ENCODE results near the gene PIWIL4. TPM values are rescaled to one million over a fixed set of nuclear protein-coding genes. Genes with fewer than 3 reads are reported as not detected.
A peak's percentile ranks its signal among the peaks of the same experiment; 100 is the strongest.

PIWIL4 gene
- total and polyA plus RNA-seq, 7 experiments from 2014 or later, result 0.59 to 3.1 (median 1.2) TPM

- no peak overlapping the region for H3K27ac ChIP-seq (ENCODE audit: low read depth, low read length)
- no peak overlapping the region for H3K4me3 Mint-ChIP-seq
- H3K9me3 Mint-ChIP-seq, result no peaks in the 10 kb centered on the region
- H3K4me1 Mint-ChIP-seq, result no peaks in the 10 kb centered on the region
- ATAC-seq (no peak), DNase-seq (no peak)
- POLR2A ChIA-PET, result no interaction called here
- H3K36me3 ChIP-seq (ENCODE audit: control insufficient read depth in 2 of 3, insufficient read depth in 3 of 3, low read length in 3 of 3), result no peaks in the 10 kb centered on the region
- H3K4me1 ChIP-seq (ENCODE audit: control insufficient read depth in 2 of 2, insufficient read depth in 2 of 2, low read length in 2 of 2), result no peaks in the 10 kb centered on the region
- no peak overlapping the region for H3K27ac Mint-ChIP-seq
- peaks cover 11 to 39% (median 22%) of the 10 kb centered on the region in 5 donors for H3K27me3 Mint-ChIP-seq
- CTCF ChIA-PET, result no interaction called here
- intact Hi-C loops (cut with micrococcal nuclease), result no loop called here
- H3K27me3 ChIP-seq (ENCODE audit: control insufficient read depth in 2 of 2, insufficient read depth in 2 of 2, low read length in 2 of 2), result no peaks in the 10 kb centered on the region
- no peaks in the 10 kb centered on the region for H3K36me3 Mint-ChIP-seq
- H3K4me3 ChIP-seq (ENCODE audit: low read length), result no peak overlapping the region
- no peaks in the 10 kb centered on the region for H3K9me3 ChIP-seq (ENCODE audit: control insufficient read depth in 2 of 3, low read length in 3 of 3)
These were observed 30.1 kb upstream of the PIWIL4 start for GRCh38 chr11:94537031-94537600.

- no peak overlapping the region for H3K4me3 Mint-ChIP-seq
- Histone ChIP-seq H3K4me1 (ENCODE audit: control insufficient read depth in 2 of 2, insufficient read depth in 2 of 2, low read length in 2 of 2) (peaks cover 5 to 6% of the 10 kb centered on the region in 2 donors), H3K27me3 (ENCODE audit: control insufficient read depth in 2 of 2, insufficient read depth in 2 of 2, low read length in 2 of 2) (no peaks in the 10 kb centered on the region), H3K9me3 (ENCODE audit: control insufficient read depth in 2 of 3, low read length in 3 of 3) (no peaks in the 10 kb centered on the region), H3K27ac (ENCODE audit: low read depth, low read length) (no peak overlapping the region), H3K36me3 (ENCODE audit: control insufficient read depth in 2 of 3, insufficient read depth in 3 of 3, low read length in 3 of 3) (no peaks in the 10 kb centered on the region), H3K4me3 (ENCODE audit: low read length) (no peak overlapping the region)
- H3K27ac Mint-ChIP-seq, result no peak overlapping the region
- ChIA-PET CTCF (no interaction called here), POLR2A (no interaction called here)
- ATAC-seq, result no peak
- DNase-seq, result no peak
- intact Hi-C loops (cut with micrococcal nuclease), result no loop called here
- no peaks in the 10 kb centered on the region for H3K9me3 Mint-ChIP-seq
- peaks cover 11 to 26% (median 20%) of the 10 kb centered on the region in 5 donors for H3K27me3 Mint-ChIP-seq
- H3K36me3 Mint-ChIP-seq, result no peaks in the 10 kb centered on the region
- H3K4me1 Mint-ChIP-seq, result peaks cover 5 to 14% (median 12%) of the 10 kb centered on the region in 7 donors
These were observed 27.7 kb upstream of the PIWIL4 start for GRCh38 chr11:94539420-94539819.

DNA sequence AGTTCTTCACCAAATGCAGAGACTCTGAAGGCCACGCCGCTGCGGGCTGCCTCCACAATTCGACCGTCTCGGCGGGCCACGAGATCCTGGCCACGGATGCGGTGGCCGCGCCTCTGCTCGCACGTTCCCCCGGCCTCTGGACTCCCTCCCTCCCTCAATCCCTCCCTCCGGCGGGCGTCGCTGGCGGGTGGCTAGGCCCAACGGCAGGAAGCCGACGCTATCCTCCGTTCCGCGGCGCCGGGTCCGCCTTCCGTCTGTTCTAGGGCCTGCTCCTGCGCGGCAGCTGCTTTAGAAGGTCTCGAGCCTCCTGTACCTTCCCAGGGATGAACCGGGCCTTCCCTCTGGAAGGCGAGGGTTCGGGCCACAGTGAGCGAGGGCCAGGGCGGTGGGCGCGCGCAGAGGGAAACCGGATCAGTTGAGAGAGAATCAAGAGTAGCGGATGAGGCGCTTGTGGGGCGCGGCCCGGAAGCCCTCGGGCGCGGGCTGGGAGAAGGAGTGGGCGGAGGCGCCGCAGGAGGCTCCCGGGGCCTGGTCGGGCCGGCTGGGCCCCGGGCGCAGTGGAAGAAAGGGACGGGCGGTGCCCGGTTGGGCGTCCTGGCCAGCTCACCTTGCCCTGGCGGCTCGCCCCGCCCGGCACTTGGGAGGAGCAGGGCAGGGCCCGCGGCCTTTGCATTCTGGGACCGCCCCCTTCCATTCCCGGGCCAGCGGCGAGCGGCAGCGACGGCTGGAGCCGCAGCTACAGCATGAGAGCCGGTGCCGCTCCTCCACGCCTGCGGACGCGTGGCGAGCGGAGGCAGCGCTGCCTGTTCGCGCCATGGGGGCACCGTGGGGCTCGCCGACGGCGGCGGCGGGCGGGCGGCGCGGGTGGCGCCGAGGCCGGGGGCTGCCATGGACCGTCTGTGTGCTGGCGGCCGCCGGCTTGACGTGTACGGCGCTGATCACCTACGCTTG is 23.2 kb upstream of the PIWIL4 start, which contains the start of gene FUT4:
Gene FUT4 (plus strand): TSS at position 227 of the 951 bp plus-strand sequence. CDS start 213 bp downstream, at position 440.
- POLR2A ChIA-PET, result interaction anchor here (0.6 to 1.7 kb wide), 4 partner anchors 49 to 803 kb away, joined by 3 to 4 read pairs (median 3); partner anchors contain the start of genes C11orf54 and TAF1D
- peak; percentile 51 to 83 (median 70) for DNase-seq
- ATAC-seq, result peak; percentile 84
- H3K36me3 ChIP-seq (ENCODE audit: control insufficient read depth in 2 of 3, insufficient read depth in 3 of 3, low read length in 3 of 3), result no peaks in the 10 kb centered on the region
- H3K4me3 Mint-ChIP-seq, result peak within 1 kb of the TSS; percentile 93 to 100 (median 98)
- H3K36me3 Mint-ChIP-seq, result peaks cover 0 to 15% (median 0%) of the 10 kb centered on the region in 5 donors
- peak within 1 kb of the TSS; percentile 96 to 100 (median 99) for H3K27ac Mint-ChIP-seq
- H3K4me1 ChIP-seq (ENCODE audit: control insufficient read depth in 2 of 2, insufficient read depth in 2 of 2, low read length in 2 of 2), result peaks cover 22 to 29% of the 10 kb centered on the region in 2 donors
- peaks cover 24 to 49% (median 41%) of the 10 kb centered on the region in 7 donors for H3K4me1 Mint-ChIP-seq
- no peaks in the 10 kb centered on the region for H3K27me3 Mint-ChIP-seq
- CTCF ChIA-PET, result no interaction called here
- no peaks in the 10 kb centered on the region for H3K9me3 ChIP-seq (ENCODE audit: control insufficient read depth in 2 of 3, low read length in 3 of 3)
- H3K27ac ChIP-seq (ENCODE audit: low read depth, low read length), result peak within 1 kb of the TSS; percentile 88
- no peaks in the 10 kb centered on the region for H3K9me3 Mint-ChIP-seq
- intact Hi-C loops (cut with micrococcal nuclease), result loop anchor here (1.0 to 5.0 kb wide), 13 partner anchors 23 to 1848 kb away; partner anchors contain the start of genes ANKRD49 (in 2 of the 2), CWC15 (in 2 of the 2), FAM76B (in 2 of the 2) and KDM4D (in 2 of the 2)
- no peaks in the 10 kb centered on the region for H3K27me3 ChIP-seq (ENCODE audit: control insufficient read depth in 2 of 2, insufficient read depth in 2 of 2, low read length in 2 of 2)
- peak within 1 kb of the TSS; percentile 85 for H3K4me3 ChIP-seq (ENCODE audit: low read length)

GRCh38 chr11:94544646-94545263 is 22.4 kb upstream of the PIWIL4 start:
- intact Hi-C loops (cut with micrococcal nuclease), result loop anchor here (1.0 to 5.0 kb wide), 9 partner anchors 51 to 1848 kb away; partner anchors contain the start of genes ANKRD49 (in 2 of the 2), FAM76B (in 2 of the 2), MRE11 (in 2 of the 2) and C11orf54 (in 1 of the 2)
- H3K36me3 ChIP-seq (ENCODE audit: control insufficient read depth in 2 of 3, insufficient read depth in 3 of 3, low read length in 3 of 3), result no peaks in the 10 kb centered on the region
- ATAC-seq, result peak; percentile 2
- H3K36me3 Mint-ChIP-seq, result peaks cover 0 to 16% (median 0%) of the 10 kb centered on the region in 5 donors
- CTCF ChIA-PET, result no interaction called here
- no peaks in the 10 kb centered on the region for H3K27me3 Mint-ChIP-seq
- H3K4me3 ChIP-seq (ENCODE audit: low read length), result peak overlapping the region; percentile 85
- no peaks in the 10 kb centered on the region for H3K9me3 Mint-ChIP-seq
- H3K4me3 Mint-ChIP-seq, result peak overlapping the region; percentile 58 to 99 (median 78)
- H3K4me1 ChIP-seq (ENCODE audit: control insufficient read depth in 2 of 2, insufficient read depth in 2 of 2, low read length in 2 of 2), result peaks cover 22 to 29% of the 10 kb centered on the region in 2 donors
- peak overlapping the region in 2 of 9 donors; percentile 36 to 76 for H3K27ac Mint-ChIP-seq
- H3K27me3 ChIP-seq (ENCODE audit: control insufficient read depth in 2 of 2, insufficient read depth in 2 of 2, low read length in 2 of 2), result no peaks in the 10 kb centered on the region
- POLR2A ChIA-PET, result interaction anchor here (0.6 to 1.7 kb wide), 3 partner anchors 215 to 804 kb away, joined by 3 to 4 read pairs (median 3); partner anchors contain the start of genes C11orf54 and TAF1D
- no peaks in the 10 kb centered on the region for H3K9me3 ChIP-seq (ENCODE audit: control insufficient read depth in 2 of 3, low read length in 3 of 3)
- H3K4me1 Mint-ChIP-seq, result peaks cover 28 to 54% (median 46%) of the 10 kb centered on the region in 7 donors
- DNase-seq, result peak in 5 of 9 donors; percentile 1 to 24 (median 6)
- peak overlapping the region; percentile 88 for H3K27ac ChIP-seq (ENCODE audit: low read depth, low read length)

- no peaks in the 10 kb centered on the region for H3K36me3 ChIP-seq (ENCODE audit: control insufficient read depth in 2 of 3, insufficient read depth in 3 of 3, low read length in 3 of 3)
- H3K4me3 Mint-ChIP-seq, result peak overlapping the region; percentile 64 to 99 (median 78)
- ATAC-seq (no peak), DNase-seq (peak in 1 of 9 donors; percentile 9)
- ChIA-PET POLR2A (interaction anchor here (1.7 kb wide), 1 partner anchor 805 kb away, joined by 4 read pairs; the partner anchor contains the start of genes C11orf54 and TAF1D), CTCF (interaction anchor here (0.6 kb wide), 1 partner anchor 42 kb away, joined by 3 read pairs; no protein-coding TSS in a partner anchor)
- peaks cover 22 to 29% of the 10 kb centered on the region in 2 donors for H3K4me1 ChIP-seq (ENCODE audit: control insufficient read depth in 2 of 2, insufficient read depth in 2 of 2, low read length in 2 of 2)
- no peaks in the 10 kb centered on the region for H3K27me3 Mint-ChIP-seq
- no peaks in the 10 kb centered on the region for H3K9me3 Mint-ChIP-seq
- H3K36me3 Mint-ChIP-seq, result peaks cover 0 to 19% (median 0%) of the 10 kb centered on the region in 5 donors
- H3K4me3 ChIP-seq (ENCODE audit: low read length), result peak overlapping the region; percentile 17
- H3K9me3 ChIP-seq (ENCODE audit: control insufficient read depth in 2 of 3, low read length in 3 of 3), result no peaks in the 10 kb centered on the region
- peaks cover 31 to 62% (median 54%) of the 10 kb centered on the region in 7 donors for H3K4me1 Mint-ChIP-seq
- intact Hi-C loops (cut with micrococcal nuclease), result loop anchor here in 1 of 2 donors (2.0 kb wide), 1 partner anchor 1243 kb away; the partner anchor contains the start of gene FAM76B
- H3K27ac ChIP-seq (ENCODE audit: low read depth, low read length), result no peak overlapping the region
- peak overlapping the region in 8 of 9 donors; percentile 20 to 80 (median 68) for H3K27ac Mint-ChIP-seq
- no peaks in the 10 kb centered on the region for H3K27me3 ChIP-seq (ENCODE audit: control insufficient read depth in 2 of 2, insufficient read depth in 2 of 2, low read length in 2 of 2)
These were observed 21.7 kb upstream of the PIWIL4 start for GRCh38 chr11:94545264-94546161.

Measured in naive thymus-derived CD4-positive, alpha-beta T cell (primary cell).